GM18873 (cell line): ENCODE data around the gene NUDT3.
"Not testable (repeated sequence)": the region's sequence is repeated elsewhere in the genome, so short reads cannot be mapped to it uniquely, and the experiment has no call there.

Source experiments
- ATAC-seq: cut with Tn5 transposase; IDR thresholded peaks from one replicate; pipeline ENCODE4 v1.9.1; 2021; ENCODE audit warnings: mild to moderate bottlenecking, moderate library complexity, moderate number of reproducible peaks; ENCODE audit not compliant: unreplicated experiment, low FRiP score

Gene NUDT3

DNA sequence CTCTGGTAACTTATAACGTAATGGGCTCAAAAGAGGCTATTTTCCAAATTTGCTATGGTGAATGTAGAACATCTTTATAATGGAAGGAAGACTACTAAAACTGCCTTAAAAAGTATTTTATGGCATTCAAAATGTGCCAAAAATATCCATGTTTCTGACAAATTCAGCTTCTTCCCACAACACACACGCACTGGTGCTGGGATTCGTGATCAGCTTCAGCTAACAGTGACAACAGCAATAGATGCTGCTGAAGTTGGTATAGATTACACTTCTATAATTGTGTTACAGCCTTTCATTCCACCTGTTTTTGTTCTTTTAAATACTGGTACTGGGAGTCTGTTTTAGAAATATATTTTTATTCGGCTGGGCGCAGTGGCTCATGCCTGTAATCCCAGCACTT lies 19.0 kb downstream of the NUDT3 start:
- no peak for ATAC-seq

GRCh38 chr6:34371865-34372264 lies 20.6 kb downstream of the NUDT3 start:
- ATAC-seq, result not testable (repeated sequence)

- no peak for ATAC-seq
Observed at GRCh38 chr6:34370361-34370760, 22.1 kb downstream of the NUDT3 start.

DNA sequence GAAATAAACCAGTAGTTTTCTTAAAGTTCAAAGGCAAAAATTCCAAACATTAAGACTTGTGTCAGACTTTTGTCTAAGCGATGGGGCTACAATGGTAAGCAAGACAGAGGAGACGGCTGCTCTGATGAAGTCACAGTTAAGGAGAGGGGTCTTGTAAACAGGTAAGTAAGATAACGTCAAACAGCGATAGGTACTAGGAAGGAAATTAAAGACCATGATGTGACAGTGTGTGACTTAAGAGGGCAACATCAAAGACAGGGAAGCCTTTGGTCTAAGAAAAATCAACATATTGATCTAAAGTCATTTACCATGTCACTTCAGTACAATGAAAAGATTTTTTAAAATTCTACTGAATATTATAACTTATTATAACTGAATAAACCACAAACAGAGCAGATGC lies 23.1 kb downstream of the NUDT3 start:
- ATAC-seq, result no peak

DNA sequence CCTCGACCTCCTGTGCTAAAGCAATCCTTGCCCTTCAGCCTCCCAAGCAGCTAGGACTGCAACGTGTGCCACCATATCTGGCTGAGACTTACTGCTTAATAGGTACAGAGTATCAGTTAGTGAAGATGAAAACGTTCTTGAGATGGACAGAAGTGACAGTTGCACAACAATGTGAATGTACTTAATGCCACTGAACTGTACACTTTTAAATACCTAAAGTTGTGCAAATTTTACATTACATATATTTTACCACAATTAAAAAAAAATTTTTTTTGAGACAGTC lies 25.9 kb downstream of the NUDT3 start:
- ATAC-seq, result no peak

DNA sequence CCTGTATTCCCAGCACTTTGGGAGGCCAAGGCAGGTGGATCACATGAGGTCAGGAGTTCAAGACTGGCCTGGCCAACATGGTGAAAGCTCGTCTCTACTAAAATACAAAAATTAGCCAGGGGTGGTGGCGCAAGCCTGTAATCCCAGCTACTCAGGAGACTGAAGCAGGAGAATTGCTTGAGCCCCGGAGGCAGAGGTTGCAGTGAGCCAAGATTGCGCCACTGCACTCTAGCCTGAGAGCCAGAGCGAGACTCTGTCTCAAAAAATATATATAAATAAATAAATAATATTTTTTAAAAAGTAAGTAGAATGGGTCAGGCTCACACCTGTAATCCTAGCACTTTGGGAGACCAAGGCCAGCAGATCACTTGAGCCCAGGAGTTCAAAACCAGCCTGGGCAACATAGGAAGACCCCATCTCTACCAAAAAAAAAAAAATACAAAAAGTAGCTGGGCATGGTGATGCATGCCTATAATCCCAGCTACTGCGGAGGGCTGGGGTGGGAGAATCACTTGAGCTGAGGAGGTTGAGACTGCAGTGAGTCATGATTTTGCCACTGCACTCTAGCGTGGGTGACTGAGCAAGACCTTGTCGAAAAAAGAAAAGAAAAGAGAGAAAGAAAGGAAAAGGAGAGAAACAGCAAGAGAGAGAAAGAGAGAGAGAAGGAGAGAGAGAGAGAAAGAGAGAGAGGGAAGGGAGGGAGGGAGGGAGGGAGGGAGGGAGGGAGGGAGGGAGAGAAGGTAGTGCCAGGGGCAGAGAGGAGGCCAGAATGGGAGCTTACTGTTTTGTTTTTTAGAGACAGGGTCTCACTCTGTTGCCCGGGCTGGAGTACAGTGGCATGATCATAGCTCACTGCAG lies 26.5 kb downstream of the NUDT3 start:
- not testable (repeated sequence) for ATAC-seq

DNA sequence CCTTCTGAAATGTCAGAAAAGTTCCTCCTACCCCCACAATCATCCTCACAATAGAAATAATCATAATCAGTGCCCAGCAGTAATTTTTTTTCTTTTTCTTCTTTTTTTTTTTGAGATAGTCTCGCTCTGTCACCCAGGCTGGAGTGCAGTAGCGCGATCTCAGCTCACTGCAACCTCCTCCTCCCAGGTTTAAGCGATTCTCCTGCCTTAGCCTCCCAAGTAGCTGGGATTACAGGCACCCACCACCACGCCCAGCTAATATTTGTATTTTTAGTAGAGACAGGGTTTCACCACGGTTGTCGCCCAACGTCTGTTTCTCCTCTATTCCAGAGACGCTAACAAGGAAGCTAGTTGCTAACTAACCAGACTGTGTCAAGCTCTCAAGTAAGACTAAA lies 28.8 kb downstream of the NUDT3 start:
- ATAC-seq, result not testable (repeated sequence)

- ATAC-seq, result no peak
Observed at GRCh38 chr6:34362909-34363680, 29.4 kb downstream of the NUDT3 start.

DNA sequence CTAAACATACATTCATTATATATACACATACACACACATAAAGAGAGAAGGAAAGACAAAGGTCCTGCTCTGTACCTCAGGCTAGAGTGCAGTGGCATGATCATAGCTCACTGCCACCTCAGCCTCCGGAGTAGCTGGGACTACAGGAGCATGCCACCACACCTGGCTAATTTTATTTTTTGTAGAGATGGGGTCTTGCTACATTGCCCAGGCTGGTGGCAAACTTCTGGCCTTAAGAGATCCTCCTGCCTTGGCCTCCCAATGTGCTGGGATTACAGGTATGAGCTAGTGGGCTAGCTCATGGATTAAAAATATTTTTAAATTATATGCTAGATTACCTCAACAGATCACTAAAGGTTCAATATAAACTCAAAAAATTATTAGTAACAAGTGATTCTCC lies 30.3 kb downstream of the NUDT3 start:
- ATAC-seq, result no peak

DNA sequence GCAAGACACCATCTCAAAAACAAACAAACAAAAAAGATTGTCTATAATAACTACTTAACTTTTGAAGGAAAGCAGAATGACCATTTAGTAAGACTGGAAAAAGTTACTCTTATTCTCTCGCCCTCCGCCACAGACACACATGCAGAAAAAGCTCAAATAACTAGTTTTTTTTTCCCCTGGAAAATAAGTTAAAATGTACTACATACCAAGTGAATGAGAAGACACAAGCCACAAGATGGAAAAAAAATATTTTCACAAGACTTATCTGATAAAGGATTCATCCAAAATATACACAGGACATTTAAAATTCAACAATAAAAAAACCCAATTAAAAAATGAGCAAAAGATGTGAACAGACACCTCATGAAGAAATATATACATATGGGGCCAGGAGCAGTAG lies 31.9 kb downstream of the NUDT3 start:
- no peak for ATAC-seq

DNA sequence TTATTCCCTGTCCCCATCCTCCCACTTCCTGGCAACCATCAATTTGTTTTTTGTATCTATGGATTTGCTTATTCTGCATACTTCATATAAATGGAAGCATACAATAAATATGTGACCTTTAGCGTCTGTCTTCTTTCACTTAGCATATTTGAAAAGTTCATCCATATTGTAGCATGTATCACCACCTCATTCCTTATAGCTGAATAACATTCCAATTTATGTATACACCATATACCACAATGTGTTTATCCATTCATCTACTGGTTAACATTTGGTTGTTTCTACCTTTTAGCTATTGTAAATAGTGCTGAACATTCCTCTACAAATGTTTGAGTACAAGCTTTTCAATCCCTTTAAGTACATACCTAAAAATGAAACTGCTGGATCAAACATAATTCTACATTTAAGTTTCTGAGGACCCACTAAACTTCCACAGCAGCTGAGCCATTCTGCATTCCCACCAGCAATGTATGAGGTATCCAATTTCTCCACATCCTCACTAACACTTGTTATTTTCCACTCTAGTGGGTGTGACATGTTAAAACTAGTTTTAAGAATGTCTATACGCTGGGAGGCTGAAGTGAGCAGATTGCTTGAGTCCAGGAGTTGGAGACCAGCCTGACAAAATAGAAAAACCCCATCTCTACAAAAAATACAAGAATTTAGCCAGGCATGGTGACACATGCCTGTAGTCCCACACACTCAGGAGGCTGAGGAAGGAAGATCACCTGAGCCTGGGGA lies 32.9 kb downstream of the NUDT3 start:
- ATAC-seq, result no peak

DNA sequence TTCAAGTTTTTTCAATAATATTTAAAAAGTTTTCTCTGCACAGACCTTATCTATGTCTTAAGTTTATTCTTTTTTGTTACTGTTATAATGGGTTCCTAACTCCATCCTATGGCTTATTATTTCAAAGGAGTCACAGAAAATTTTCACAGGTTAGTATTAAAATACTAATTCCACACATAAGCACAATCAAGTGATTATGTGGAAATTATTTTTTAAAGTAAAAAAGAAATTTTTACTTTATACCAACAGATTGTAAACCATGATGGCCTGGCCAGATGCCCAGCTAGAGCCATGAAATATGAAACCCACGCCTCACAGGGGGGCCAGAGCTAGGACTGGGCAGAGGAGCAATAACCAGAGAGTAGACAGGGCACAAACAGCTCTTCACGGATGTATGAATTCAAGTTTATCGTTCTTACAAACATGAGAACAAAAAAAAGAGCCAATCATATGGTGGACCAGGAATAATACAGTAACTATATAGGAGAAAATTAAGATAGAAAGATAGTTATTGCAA lies 34.0 kb downstream of the NUDT3 start:
- ATAC-seq, result no peak

DNA sequence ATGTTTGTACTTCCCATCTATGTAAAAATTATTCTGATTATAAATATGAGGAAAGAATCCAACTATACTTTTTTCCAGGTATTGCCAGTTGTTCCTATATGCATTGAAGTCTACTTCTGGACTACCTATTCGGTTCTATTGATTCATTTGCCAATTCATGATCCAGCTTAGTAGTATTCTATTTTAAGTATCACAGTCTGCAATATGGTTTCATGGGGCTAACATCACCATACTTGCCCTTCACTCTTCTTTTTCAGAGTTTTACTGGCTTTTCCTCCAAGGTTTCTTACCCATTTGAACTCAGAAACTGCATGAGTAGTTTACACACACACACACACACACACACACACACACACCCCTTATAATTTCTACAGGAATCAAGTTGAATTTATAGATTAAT lies 34.5 kb downstream of the NUDT3 start:
- ATAC-seq, result no peak

DNA sequence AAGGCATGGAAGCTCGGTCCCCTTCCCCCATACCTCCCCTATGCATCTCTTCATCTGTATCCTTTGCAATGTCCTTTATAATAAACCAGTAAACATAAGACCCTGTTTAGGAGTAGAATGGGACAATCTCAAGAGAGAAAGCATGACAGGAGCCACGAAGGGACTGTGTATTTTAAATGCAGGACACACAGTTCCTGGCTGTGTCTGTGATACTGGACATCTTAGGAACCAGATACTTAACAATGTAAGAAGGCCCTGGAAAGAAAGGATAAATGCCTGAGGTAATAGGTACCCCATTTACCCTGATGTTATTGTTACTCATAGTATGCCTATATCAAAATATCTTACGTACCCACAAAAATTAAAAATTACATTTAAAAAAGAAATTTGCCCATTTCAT lies 36.6 kb downstream of the NUDT3 start:
- ATAC-seq, result no peak

DNA sequence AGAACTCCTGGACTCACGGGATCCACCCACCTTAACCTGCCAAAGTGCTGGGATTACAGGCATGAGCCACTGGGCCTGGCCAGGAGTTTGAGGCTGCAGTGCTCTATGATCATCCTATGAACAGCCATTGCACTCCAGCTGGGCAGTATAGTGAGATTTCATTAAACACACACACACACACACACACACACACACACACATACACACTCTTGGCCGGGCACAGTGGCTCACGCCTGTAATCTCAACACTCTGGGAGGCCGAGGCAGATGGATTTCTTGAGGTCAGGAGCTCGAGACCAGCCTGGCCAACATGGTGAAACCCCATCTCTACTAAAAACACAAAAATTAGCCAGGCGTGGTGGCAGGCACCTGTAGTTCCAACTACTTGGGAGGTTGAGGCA lies 38.2 kb downstream of the NUDT3 start:
- ATAC-seq, result not testable (repeated sequence)

DNA sequence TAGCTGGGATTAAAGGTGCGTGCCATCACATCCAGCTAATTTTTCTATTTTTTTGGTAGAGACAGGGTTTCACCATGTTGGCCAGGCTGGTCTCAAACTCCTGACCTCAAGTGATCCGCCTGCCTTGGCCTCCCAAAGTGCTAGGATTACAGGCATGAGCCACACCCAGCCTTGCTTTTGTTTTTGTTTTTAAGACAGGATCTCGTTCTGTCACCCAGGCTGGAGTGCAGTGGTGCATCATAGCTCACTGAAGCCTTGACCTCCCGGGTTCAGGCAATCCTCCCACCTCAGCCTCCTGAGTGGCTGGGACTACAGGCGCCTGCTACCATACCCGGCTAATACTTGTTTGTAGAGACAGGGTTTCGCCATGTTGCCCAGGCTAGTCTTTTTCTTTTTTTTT lies 38.9 kb downstream of the NUDT3 start:
- ATAC-seq, result not testable (repeated sequence)

GRCh38 chr6:34352305-34352937 lies 40.0 kb downstream of the NUDT3 start:
- no peak for ATAC-seq

GRCh38 chr6:34350934-34351217 lies 41.6 kb downstream of the NUDT3 start:
- ATAC-seq, result no peak

DNA sequence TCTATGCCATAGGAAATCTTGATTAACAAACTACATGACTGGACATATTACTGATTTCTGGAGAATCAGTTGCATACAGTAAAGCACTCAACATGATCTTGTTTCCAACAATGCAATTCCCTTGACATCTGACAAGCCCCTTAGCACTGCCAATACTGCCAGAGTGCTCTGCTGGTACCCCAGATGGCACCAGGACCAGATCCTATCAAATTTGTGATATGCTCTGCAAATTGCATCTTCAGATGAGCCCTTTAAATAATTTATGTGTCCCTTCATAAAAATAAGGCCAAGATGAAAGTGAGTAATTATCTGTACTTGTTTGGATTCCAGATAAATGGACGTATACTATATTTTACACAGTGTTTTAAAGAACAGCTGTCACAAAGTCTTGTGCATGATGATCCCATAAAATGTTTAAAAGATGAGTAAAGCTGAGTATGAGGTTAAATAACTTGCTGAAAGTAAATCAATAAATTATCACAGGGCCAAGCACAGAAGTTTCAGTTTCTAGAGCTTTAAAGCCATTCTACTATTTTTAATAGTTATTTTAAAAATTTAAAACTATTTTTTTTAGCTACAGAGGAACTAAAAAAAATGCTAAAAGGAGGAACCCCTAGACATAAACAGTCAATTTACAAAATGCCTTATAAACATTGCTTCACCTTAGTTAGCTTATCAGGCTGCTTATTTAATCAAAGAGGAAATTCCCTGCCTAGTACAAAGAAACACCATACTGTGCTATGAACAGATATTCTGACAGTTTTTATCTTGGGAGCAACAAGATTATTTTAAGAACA lies 42.1 kb downstream of the NUDT3 start:
- no peak for ATAC-seq

- ATAC-seq, result no peak
Observed at GRCh38 chr6:34349211-34349610, 43.3 kb downstream of the NUDT3 start.
